Natural killer cell (primary cell): ENCODE measurements around the gene CABLES1. TPM values are rescaled to one million over a fixed set of nuclear protein-coding genes. Genes with fewer than 3 reads are reported as not detected.

Source experiments
- ATAC-seq, 3 donors: fragments of 150-1000 bp in 2 of 3; fragments of 200-7000 bp in 1 of 3; cut with Tn5 transposase; 1 replicate in 1 of 3; 2 replicates in 2 of 3; pipeline ENCODE4 v1.10.0; 2021; ENCODE audit warnings: mild to moderate bottlenecking in 2 of 3, moderate library complexity in 2 of 3
- DNase-seq, 2 donors: peaks; one replicate each; pipeline versions ENCODE4 v3.0.0 to v3.0.0-alpha.2; 2013 to 2021; ENCODE audit warnings: mixed read lengths in 1 of 2
- H3K27ac ChIP-seq: one replicate; pipeline ENCODE4 v1.5.1; 2013; ENCODE audit warnings: mild to moderate bottlenecking, low read length
- H3K27me3 ChIP-seq: one replicate; pipeline ENCODE4 v1.6.1; 2013; ENCODE audit warnings: low read length; ENCODE audit not compliant: control insufficient read depth, insufficient read depth
- H3K36me3 ChIP-seq: one replicate; pipeline ENCODE4 v1.6.1; 2013; ENCODE audit warnings: low read length; ENCODE audit not compliant: control insufficient read depth, insufficient read depth
- H3K4me1 ChIP-seq: one replicate; pipeline ENCODE4 v1.6.1; 2013; ENCODE audit warnings: low read length; ENCODE audit not compliant: control insufficient read depth, insufficient read depth
- H3K4me3 ChIP-seq: one replicate; pipeline ENCODE4 v1.5.1; 2013; ENCODE audit warnings: low read length
- H3K9me3 ChIP-seq: one replicate; pipeline ENCODE4 v1.6.1; 2013; ENCODE audit warnings: low read length; ENCODE audit not compliant: control insufficient read depth, insufficient read depth
- H3K27ac Mint-ChIP-seq, 2 donors: one replicate each; pipeline ENCODE4 v1.8.0; 2022; ENCODE audit warnings: mild to moderate bottlenecking in 2 of 2, mixed read lengths in 2 of 2, moderate library complexity in 1 of 2
- H3K27me3 Mint-ChIP-seq, 2 donors: one replicate each; pipeline ENCODE4 v1.8.0; 2022; ENCODE audit warnings: low read depth in 2 of 2, mixed read lengths in 2 of 2
- H3K36me3 Mint-ChIP-seq: one replicate; pipeline ENCODE4 v1.8.0; 2022; ENCODE audit warnings: mixed read lengths
- H3K4me1 Mint-ChIP-seq, 2 donors: one replicate each; pipeline ENCODE4 v1.8.0; 2022; ENCODE audit warnings: mixed read lengths in 2 of 2
- H3K4me3 Mint-ChIP-seq: one replicate; pipeline ENCODE4 v1.8.0; 2022; ENCODE audit warnings: mild to moderate bottlenecking, moderate library complexity, mixed read lengths
- H3K9me3 Mint-ChIP-seq, 2 donors: one replicate each; pipeline ENCODE4 v1.8.0; 2022; ENCODE audit warnings: mixed read lengths in 2 of 2
- WGBS: methylation state at CpG from one replicate; pipeline ENCODE4 v1.1.7; 2013; ENCODE audit warnings: missing lambda C conversion rate; ENCODE audit not compliant: insufficient coverage; 5-methylcytosine and 5-hydroxymethylcytosine counted together
- intact Hi-C: fragments of 100-400 bp; cut with micrococcal nuclease; formaldehyde crosslinking; loops from one replicate; pipeline ENCODE4 v1.14.2; 2022
- total RNA-seq, 4 donors: library from RNA; stranded (reverse); fragments of 120-200 nt in 1 of 4; gene quantifications; one replicate each; pipeline versions ENCODE4 v1.2.3 to v1.2.4, GENCODE V29; 2013 to 2022
- TF ChIP-seq, protein P1 (sequence below): fragments of 200-600 bp; IDR thresholded peaks from one replicate; pipeline ENCODE4 v1.8.0; 2022; ENCODE audit warnings: antibody characterized with exemption

Gene CABLES1
- total RNA-seq, 3 donors from 2014 or later (not counting 1 experiment from before 2014, with no cell fraction given): 1.3 to 2.2 (median 1.8) TPM

DNA sequence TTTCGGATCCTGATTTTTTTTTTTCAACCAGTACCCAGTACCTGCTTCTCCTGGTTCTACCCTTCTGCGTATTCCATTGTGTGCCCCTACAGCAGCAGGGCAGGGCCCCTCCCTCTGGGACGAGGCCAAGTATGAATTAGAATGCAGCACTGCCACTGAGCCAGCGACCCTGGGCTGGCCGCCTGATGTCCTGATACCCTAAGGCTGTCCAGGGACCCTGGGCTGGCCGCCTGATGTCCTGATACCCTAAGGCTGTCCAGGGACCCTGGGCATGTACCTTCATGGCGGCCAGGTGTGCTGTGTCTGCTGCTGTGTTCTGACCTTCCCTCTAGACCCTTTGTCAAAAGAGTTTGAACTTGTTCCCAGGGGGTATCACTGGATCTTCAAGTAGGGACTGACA is 42.9 kb downstream of the CABLES1 start:
- no peaks in the 10 kb centered on the region for H3K9me3 ChIP-seq
- ATAC-seq (no peak), DNase-seq (no peak)
- Mint-ChIP-seq H3K4me3 (no peak overlapping the region), H3K9me3 (no peaks in the 10 kb centered on the region), H3K4me1 (peaks cover 7 to 11% of the 10 kb centered on the region in 2 donors), H3K36me3 (no peaks in the 10 kb centered on the region), H3K27ac (peak overlapping the region in 1 of 2 donors; percentile 64), H3K27me3 (peaks cover 0 to 3% of the 10 kb centered on the region in 2 donors)
- H3K36me3 ChIP-seq: no peaks in the 10 kb centered on the region
- 93% methylated on average over 7 of the region's 7 CpGs for WGBS
- intact Hi-C loops: no loop called here
- H3K27me3 ChIP-seq: no peaks in the 10 kb centered on the region
- peaks cover 2% of the 10 kb centered on the region for H3K4me1 ChIP-seq
- H3K27ac ChIP-seq: no peak overlapping the region
- TF ChIP-seq, protein P1, sequence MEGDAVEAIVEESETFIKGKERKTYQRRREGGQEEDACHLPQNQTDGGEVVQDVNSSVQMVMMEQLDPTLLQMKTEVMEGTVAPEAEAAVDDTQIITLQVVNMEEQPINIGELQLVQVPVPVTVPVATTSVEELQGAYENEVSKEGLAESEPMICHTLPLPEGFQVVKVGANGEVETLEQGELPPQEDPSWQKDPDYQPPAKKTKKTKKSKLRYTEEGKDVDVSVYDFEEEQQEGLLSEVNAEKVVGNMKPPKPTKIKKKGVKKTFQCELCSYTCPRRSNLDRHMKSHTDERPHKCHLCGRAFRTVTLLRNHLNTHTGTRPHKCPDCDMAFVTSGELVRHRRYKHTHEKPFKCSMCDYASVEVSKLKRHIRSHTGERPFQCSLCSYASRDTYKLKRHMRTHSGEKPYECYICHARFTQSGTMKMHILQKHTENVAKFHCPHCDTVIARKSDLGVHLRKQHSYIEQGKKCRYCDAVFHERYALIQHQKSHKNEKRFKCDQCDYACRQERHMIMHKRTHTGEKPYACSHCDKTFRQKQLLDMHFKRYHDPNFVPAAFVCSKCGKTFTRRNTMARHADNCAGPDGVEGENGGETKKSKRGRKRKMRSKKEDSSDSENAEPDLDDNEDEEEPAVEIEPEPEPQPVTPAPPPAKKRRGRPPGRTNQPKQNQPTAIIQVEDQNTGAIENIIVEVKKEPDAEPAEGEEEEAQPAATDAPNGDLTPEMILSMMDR: no peak
- no peak overlapping the region for H3K4me3 ChIP-seq

DNA sequence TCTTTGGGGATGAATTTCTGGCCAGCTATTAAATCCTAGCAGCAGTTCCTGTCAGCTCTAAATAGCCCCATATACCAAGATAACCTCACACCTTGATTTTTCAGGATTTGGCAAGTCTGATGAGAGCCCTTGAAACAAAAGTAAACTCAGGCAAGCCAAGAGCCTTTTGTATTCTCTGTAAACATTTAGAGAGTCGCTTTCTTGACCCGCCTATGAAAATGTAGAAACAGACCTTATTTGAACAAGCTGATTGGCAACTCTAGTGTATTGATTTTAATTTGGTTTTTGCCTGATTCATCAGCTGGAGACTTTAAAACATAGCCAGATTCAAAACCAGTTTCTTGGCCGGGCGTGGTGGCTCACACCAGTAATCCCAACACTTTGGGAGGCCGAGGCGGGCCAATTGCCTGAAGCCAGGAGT is 43.4 kb downstream of the CABLES1 start:
- DNase-seq (no peak), ATAC-seq (no peak)
- H3K4me3 Mint-ChIP-seq: no peak overlapping the region
- H3K27me3 ChIP-seq: no peaks in the 10 kb centered on the region
- H3K4me1 Mint-ChIP-seq: peaks cover 7 to 13% of the 10 kb centered on the region in 2 donors
- H3K9me3 ChIP-seq: no peaks in the 10 kb centered on the region
- intact Hi-C loops: no loop called here
- H3K27ac Mint-ChIP-seq: peak overlapping the region in 1 of 2 donors; percentile 64
- H3K4me3 ChIP-seq: no peak overlapping the region
- H3K27ac ChIP-seq: no peak overlapping the region
- TF ChIP-seq, protein P1: no peak
- H3K9me3 Mint-ChIP-seq: no peaks in the 10 kb centered on the region
- H3K4me1 ChIP-seq: peaks cover 2% of the 10 kb centered on the region
- 93% methylated on average over 6 of the region's 6 CpGs for WGBS
- H3K36me3 Mint-ChIP-seq: no peaks in the 10 kb centered on the region
- no peaks in the 10 kb centered on the region for H3K36me3 ChIP-seq
- peaks cover 0 to 3% of the 10 kb centered on the region in 2 donors for H3K27me3 Mint-ChIP-seq

DNA sequence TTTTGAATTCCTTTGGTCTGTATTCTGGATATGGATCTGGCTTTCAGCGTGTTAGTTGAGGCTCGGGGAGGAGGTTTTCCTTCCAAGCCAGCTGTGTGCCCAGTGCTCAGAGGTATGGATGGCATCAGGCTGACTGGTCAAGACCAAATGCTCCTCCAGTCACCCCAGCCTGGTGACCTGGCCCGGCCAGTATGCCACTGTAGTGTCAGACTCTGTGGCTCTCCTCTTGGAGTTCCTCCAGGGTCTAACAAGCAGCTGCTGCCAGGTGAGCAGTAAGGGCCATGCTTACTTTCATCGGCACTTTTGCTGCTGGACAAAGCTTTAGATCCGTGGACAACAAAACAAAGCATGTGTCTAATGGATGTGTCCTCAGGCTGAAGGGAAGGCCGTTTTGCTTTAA is 44.1 kb downstream of the CABLES1 start:
- H3K9me3 Mint-ChIP-seq: no peaks in the 10 kb centered on the region
- no peak overlapping the region for H3K27ac ChIP-seq
- H3K36me3 ChIP-seq: no peaks in the 10 kb centered on the region
- DNase-seq: no peak
- H3K27me3 Mint-ChIP-seq: peaks cover 0 to 5% of the 10 kb centered on the region in 2 donors
- H3K9me3 ChIP-seq: no peaks in the 10 kb centered on the region
- H3K4me3 Mint-ChIP-seq: no peak overlapping the region
- intact Hi-C loops: no loop called here
- WGBS: 91% methylated on average over 6 of the region's 6 CpGs
- peaks cover 7 to 13% of the 10 kb centered on the region in 2 donors for H3K4me1 Mint-ChIP-seq
- no peak overlapping the region for H3K27ac Mint-ChIP-seq
- no peaks in the 10 kb centered on the region for H3K27me3 ChIP-seq
- TF ChIP-seq, protein P1: no peak
- peaks cover 2% of the 10 kb centered on the region for H3K4me1 ChIP-seq
- H3K36me3 Mint-ChIP-seq: no peaks in the 10 kb centered on the region
- ATAC-seq: no peak
- H3K4me3 ChIP-seq: no peak overlapping the region

DNA sequence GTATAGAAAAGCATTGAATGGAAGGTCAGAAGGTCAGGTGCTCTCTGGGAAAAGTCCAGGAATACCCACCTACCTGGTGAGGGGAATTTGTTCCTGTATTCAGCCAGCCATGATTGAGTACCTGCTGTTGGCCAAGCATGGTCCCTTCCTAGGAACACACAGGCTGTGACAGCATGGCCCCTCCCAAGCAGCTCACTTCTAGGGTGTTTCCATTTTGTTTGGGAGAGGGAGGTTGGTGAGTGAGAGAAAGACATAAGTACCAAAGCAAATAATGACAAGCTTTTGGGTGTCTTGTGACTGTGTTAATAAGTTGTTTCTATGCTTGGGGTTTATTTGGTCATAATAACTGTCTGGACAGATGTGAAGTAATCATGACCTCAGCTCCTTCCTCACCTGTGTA is 46.3 kb downstream of the CABLES1 start:
- no peak for DNase-seq
- Mint-ChIP-seq H3K27ac (peak overlapping the region in 1 of 2 donors; percentile 29), H3K4me3 (no peak overlapping the region), H3K27me3 (peaks cover 0 to 5% of the 10 kb centered on the region in 2 donors), H3K4me1 (peaks cover 7 to 13% of the 10 kb centered on the region in 2 donors), H3K36me3 (no peaks in the 10 kb centered on the region), H3K9me3 (no peaks in the 10 kb centered on the region)
- no peaks in the 10 kb centered on the region for H3K36me3 ChIP-seq
- no peaks in the 10 kb centered on the region for H3K9me3 ChIP-seq
- no peaks in the 10 kb centered on the region for H3K27me3 ChIP-seq
- H3K4me1 ChIP-seq: peaks cover 2% of the 10 kb centered on the region
- intact Hi-C loops: loop anchor here (5.0 kb wide), 1 partner anchor 51 kb away; no protein-coding TSS in a partner anchor
- TF ChIP-seq, protein P1: no peak
- H3K27ac ChIP-seq: no peak overlapping the region
- H3K4me3 ChIP-seq: no peak overlapping the region
- ATAC-seq: no peak
